ENCODE data around the gene ATOSA.

- TF ChIP-seq, protein P1, sequence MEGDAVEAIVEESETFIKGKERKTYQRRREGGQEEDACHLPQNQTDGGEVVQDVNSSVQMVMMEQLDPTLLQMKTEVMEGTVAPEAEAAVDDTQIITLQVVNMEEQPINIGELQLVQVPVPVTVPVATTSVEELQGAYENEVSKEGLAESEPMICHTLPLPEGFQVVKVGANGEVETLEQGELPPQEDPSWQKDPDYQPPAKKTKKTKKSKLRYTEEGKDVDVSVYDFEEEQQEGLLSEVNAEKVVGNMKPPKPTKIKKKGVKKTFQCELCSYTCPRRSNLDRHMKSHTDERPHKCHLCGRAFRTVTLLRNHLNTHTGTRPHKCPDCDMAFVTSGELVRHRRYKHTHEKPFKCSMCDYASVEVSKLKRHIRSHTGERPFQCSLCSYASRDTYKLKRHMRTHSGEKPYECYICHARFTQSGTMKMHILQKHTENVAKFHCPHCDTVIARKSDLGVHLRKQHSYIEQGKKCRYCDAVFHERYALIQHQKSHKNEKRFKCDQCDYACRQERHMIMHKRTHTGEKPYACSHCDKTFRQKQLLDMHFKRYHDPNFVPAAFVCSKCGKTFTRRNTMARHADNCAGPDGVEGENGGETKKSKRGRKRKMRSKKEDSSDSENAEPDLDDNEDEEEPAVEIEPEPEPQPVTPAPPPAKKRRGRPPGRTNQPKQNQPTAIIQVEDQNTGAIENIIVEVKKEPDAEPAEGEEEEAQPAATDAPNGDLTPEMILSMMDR (conservative IDR thresholded peaks at IDR 0.05), result no peak
- no peak for TF ChIP-seq EZH2 (IDR thresholded peaks at IDR 0.05; ENCODE audit: low read depth)
Observed at GRCh38 chr15:52677593-52678467, 1.4 kb downstream of the ATOSA start.

Measured in PC-9 (cell line).